GM12875 (cell line): ENCODE results near the gene AFP.

Experiments
- H3K4me3 ChIP-seq: one replicate; pipeline ENCODE4 v1.5.1; 2011; ENCODE audit warnings: low read depth, low read length, control low read depth
- CTCF ChIP-seq: IDR thresholded peaks from 2 replicates; pipeline ENCODE4 v1.5.1; 2011; ENCODE audit warnings: low read depth, mild to moderate bottlenecking, control low read depth, inconsistent platforms, low read length, moderate library complexity, borderline replicate concordance; ENCODE audit not compliant: insufficient read depth

The AFP gene

GRCh38 chr4:73501664-73502265 is 65.7 kb downstream of the AFP start:
- H3K4me3 ChIP-seq = no peak overlapping the region
- no peak for TF ChIP-seq CTCF

DNA sequence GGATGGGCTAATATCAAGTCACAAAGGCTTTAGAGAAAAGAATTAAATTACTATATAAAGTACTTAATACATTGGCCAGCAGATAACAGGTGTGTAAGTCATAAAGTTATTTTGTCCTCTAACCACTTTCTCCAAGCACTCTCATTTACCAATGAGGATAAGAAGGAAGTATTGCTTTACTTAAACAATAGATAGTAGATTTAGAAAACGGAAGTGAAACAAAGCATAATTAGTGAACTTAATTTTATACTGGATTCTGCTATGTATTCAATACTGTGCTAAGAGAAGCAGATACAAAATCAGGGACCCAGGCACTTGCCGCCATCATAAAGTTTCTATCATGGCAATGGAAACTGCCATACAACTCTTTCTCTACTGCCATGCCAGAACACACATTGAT is 69.5 kb downstream of the AFP start:
- no peak for TF ChIP-seq CTCF
- H3K4me3 ChIP-seq = no peak overlapping the region
